ENCODE measurements around the gene NPIPB6.

GRCh38 chr16:28320023-28320561 lies 43.2 kb downstream of the NPIPB6 start:
- TF ChIP-seq REST (IDR thresholded peaks at IDR 0.05) = no peak
- TF ChIP-seq TAF1 (conservative IDR thresholded peaks at IDR 0.05) = no peak
- no peak for TF ChIP-seq CTCF (IDR thresholded peaks at IDR 0.05; ENCODE audit: low read depth, low read length, missing input control)
- TF ChIP-seq ATF3 (IDR thresholded peaks at IDR 0.05) = no peak
- no peak for TF ChIP-seq GABPA (IDR thresholded peaks at IDR 0.05 in 1 of 2, conservative IDR thresholded peaks at IDR 0.05 in 1 of 2)
- TF ChIP-seq RAD21 (IDR thresholded peaks at IDR 0.05) = no peak
- TF ChIP-seq YY1 (IDR thresholded peaks at IDR 0.05) = no peak
- TF ChIP-seq MAX (IDR thresholded peaks at IDR 0.05) = no peak
- TF ChIP-seq JUND (IDR thresholded peaks at IDR 0.05) = no peak
- TF ChIP-seq EGR1 (IDR thresholded peaks at IDR 0.05; ENCODE audit: low read depth in 2 of 2) = no peak
- no peak for TF ChIP-seq ZBTB33 (IDR thresholded peaks at IDR 0.05)
- TF ChIP-seq NR2F2 (IDR thresholded peaks at IDR 0.05) = no peak

All from liver (tissue), 3 donors.